ENCODE data around the gene HOMER3.

HOMER3 gene

DNA sequence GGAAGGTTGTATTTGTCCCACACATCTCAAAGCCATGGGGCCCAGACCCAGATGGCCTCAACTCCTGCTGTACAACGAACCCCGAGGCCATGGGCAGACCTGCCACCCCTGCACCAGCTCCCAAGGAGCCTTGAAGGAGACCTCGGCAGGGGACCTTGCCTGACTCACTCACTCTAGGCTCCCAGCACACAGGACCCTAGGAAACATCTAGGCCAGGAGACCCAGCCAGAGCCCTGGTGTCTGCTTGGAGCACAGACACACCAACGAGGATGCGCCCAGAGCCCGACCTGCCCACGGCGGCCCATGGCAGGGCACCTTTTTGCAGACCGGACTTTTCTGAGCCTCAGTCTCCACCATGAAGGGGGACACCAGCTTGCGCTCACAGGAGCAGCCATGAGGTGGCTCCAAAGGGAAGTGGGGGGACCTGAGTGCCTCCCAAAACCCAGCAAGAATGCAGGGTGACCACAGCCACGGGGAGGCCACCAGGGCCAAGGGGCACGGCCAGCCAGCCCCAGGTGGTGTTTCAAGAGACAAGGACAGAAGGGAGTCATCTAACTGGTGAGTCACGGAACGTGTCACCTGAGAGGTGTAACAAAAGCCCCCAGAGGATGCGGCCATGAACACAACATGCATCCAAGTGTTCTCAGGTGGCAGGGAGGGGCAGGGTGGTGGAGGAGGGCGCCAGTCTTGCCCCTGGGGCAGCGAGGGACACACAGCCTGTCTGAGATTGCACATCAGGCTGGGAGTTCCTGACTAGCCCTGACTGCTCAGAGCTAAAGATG lies 40.1 kb downstream of the HOMER3 start:
- peak; percentile 63 for DNase-seq (ENCODE audit: low spot score)

DNA sequence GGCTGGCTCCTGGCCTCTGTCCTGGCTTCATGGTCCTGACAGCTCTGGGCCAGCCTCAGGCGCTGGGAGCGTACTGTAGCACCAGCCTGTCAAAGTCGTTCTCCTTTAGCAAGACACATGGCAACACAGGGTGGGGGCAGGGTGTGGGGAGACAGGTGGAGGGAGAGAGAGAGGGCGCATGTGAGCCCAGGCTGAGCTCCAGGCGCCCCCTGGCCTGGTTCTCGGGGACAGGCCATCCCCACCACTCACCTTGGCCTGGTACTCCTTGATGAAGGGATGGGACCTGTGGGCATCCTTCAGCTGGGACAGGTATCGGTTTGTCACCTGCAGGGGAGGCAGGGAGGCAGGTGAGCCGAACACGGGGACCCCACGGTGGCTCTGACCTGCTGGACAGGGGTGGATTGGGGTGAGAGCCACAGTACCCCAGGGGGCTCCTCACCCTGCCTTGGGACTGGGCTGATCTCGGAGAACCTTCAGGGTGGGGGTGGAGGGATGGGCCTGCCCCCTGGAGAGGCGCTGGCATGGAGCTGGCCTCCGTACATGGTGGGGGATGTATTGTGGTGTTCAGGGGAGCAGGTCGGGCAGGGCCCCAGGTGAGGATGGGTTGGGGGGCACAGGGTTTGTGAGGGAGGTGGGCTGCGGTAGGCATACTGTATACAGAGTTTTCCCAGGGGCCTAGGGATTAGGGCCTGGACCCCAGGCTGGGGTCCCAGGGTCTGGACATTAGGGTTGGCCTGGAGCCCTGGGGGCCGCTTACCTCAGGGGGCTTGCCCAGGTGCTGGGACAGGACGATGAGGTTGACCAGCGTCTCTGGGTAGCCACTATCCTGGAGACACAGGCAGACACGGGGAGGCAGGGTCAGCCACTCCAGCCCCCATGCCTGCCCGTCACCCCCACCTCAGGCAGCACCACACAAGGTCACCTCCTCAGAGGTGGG lies 41.1 kb downstream of the HOMER3 start:
- peak; percentile 56 for DNase-seq (ENCODE audit: low spot score)

DNA sequence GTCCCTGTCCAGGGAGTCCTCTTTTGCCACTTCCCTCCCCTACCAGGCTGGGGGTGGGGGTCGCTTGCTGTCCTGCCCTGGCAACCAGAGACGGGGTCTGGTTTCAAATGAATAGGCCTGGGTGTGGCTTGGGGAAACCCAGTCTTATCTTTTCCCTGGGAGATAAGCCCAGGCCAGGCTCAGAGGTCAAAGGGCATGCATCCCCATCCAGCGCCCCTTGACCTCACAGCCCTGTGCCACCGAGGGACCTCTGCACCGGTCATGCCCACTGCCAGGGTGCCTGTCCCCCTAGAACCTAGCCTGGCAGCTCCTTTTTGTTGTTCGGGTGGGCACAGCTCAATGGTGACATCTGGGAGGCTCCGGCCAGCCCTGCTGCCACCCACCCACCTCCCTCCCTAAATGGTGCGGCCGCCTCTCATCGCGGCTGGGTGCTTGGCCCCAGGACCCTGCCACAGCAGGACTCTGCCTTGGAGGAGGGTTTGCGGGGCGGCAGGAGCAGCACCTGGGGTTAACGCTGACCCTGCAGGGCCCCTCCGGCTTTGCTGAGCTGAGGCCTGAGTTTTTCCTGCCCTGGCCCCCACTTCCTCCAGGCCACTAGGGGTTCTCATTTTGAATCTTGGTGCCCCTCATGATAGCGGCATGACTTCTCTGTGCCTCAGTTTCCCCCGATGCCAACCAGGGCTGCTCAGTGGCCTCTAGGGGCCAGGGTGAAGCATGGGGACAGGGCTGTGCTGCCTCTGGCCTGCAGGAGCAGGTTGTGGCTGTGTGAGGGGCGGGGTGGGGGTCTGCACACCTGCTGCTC lies 42.2 kb downstream of the HOMER3 start:
- DNase-seq (ENCODE audit: low spot score): no peak

DNA sequence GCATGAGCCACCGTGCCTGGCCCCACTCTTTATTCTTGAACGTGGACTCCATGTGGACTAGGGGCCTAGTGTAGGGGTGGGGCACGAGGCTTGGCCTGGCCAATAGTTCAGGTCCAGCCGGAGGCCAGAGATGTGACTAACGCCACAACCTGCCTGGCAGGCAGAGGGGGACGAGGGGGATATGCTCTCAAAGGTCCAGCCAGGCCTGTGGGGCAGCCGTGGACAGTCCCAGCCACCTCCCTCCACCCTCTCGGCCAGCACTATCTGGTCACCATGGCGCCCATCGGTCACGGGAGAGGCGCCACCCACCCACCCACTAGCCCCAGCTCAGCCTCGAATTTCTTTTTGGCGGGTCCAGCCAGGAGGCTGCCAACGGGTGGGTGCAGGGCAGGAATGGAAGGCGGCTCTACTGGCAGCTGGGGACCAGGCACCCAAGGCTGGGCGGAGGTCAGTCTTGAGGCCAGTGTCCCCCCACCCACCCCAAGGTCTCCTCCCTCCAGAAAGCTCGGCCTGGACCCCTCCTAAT lies 42.9 kb downstream of the HOMER3 start:
- DNase-seq (ENCODE audit: low spot score): peak; percentile 67

DNA sequence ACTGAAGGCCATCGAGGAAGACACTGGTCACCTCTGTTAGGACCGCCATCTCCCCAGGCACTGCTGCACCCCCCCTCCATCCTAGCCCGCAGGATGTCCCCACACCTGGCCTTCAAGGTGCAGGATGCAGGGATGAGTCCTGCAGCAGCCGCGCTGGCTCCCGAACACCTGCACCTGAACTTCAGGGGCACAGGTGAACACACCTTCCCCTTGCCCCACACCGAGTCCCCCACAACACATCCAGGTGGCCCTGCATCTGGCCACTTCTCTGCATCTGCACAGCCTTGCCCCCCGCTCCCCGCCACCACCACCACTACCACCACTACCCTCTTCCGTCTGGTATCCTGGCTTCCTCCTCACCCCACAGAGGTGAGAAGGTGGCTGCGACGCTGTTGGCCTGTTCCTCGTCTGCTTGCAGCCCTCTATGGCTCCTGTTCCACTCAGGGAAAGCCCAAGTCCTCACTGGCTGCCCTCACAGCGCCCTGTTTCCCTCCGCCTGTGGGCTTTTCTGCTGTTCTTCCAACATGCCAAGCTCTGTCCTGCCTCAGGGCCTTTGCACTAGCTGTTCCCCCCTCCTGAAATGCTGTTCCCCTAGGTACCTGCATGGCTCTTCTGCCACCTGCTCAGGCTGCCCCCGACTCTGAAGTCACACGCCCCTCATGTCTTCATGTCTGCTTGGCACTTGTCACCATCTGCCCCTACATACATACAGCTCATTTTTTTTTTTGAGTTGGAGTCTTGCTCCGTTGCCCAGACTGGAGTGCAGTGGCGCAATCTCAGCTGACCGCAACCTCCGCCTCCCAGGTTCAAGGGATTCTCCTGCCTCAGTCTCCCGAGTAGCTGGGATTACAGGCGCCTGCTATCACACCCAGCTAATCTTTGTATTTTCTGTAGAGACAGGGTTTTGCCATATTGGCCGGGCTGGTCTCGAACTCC lies 43.7 kb downstream of the HOMER3 start:
- peak; percentile 59 for DNase-seq (ENCODE audit: low spot score)

DNA sequence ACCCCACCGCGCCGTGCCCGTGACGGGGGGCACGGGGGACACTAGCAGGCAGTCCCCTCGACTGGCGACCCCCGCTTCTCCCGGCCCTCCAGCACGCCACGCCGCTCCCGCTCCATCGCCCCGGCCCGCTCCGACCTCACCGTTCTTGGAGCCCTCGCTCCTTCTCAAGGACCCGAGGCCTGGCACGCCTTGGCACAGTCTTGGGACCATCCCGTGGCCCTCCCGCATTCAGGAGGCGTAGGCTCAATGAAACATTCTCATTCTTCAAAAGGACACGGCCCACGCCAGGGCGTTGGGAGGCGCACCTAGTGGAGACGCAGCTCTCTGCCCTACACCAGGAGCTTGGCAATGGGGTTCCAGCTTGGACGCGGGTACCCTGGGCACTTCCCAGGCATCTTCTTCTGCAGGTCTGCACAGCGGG lies 44.6 kb downstream of the HOMER3 start:
- no peak for DNase-seq (ENCODE audit: low spot score)

DNA sequence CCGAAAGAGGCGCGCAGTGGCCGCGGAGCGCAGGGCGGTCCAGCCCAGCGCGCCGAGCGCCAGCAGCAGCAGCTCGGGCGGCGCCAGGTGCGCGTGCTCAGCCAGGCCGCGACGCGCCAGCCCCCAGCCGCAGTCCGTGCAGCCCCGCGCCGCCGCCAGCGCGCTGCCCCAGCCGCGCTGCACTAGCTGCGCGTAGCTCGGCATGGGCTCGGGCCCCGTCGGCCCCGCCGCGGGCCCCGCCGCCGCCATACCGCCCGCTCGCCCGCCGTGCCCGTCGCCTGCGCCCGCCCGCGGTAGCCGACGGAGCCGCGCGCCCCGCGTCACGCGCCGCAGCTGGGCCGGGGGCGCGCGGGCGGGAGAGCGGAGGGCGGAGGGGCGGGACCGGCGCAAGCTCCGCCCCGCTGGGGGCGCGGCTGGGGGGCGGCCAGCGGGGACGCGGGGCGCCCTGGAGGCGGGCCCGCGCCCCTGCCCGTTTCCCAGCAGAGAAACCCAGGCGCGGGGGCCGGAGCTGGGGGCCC lies 45.1 kb downstream of the HOMER3 start, which contains the start of gene CERS1:
CERS1 (minus strand) TSS at position 335 of the 518 bp plus-strand sequence; CDS start at position 249, 86 bp downstream.
- peak; percentile 66 for DNase-seq (ENCODE audit: low spot score)

DNA sequence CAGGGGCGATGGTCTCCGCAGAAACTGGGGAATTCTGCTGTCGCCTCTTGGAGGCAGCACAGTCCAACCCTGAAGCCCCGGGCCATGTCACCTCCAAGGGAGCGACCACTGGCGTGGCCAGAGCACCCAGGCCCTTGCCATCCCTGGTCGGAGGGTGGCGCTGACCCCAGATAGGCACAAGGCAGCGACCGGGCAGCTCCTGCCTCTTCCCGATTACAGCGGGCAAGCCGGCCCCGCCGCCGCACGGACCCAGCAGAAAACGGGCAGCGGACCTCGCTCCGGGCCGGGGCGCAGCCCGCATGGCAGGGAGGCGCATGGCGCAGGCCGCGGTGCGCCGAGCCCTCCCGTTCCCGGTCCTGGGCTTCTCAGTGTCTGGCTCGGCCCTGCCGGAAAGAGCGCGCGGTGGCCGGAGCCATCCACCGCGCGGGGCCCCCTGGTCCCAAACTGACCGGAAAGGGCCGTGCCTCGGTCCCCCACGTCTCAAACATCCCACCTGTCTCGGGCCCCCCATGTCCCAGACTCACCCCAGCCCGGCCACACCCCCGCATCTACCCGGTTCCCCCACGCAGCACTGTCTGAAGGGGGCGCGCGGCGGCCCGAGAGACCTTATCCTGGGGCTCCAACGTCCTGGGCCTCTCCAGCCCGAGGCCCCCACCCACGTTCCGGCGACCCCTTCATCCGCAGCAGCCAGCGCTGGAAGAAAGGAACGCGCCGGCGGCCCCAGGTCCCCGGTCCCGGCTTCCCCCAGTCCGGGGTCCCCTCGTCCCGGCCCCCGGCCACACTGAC lies 45.8 kb downstream of the HOMER3 start:
- DNase-seq (ENCODE audit: low spot score): peak; percentile 70

DNA sequence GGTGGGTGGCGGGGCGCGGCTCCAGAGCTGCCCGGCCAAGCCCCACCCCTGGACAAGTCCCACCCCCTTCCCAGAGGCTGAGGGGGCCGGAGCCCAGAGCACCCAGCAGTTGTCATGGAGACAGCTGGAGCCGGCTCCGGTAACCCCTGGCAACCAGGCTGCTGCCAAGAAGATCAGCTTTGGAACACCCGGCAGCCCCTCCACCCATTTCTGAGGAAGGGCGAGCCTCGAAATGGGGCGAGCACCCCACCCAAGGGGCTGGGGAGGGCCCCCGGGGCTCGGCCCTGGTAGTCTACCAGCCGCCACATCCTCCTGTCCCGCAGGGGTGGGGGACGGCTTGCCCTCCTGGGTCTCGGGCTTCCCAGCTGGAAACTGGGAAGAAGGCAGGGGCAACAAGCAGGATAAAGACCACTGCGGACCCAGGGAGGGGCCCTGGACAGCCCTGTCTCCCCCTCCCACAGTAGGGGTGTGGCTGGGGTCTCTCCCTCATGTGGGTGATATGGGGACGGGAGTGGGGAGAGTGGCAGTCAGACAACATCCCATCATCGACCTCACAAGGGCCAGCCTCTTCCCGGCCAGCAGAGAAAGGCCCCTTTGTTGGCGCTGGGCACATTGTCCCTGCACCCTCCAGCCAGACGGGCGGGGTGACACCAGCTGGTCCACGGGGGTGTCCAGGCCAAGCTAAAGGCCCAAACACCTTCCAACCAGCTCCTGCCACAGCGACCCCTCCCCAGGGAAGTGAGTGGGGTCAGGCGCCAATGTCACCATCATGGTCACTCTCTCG lies 46.6 kb downstream of the HOMER3 start:
- DNase-seq (ENCODE audit: low spot score): peak; percentile 86

DNA sequence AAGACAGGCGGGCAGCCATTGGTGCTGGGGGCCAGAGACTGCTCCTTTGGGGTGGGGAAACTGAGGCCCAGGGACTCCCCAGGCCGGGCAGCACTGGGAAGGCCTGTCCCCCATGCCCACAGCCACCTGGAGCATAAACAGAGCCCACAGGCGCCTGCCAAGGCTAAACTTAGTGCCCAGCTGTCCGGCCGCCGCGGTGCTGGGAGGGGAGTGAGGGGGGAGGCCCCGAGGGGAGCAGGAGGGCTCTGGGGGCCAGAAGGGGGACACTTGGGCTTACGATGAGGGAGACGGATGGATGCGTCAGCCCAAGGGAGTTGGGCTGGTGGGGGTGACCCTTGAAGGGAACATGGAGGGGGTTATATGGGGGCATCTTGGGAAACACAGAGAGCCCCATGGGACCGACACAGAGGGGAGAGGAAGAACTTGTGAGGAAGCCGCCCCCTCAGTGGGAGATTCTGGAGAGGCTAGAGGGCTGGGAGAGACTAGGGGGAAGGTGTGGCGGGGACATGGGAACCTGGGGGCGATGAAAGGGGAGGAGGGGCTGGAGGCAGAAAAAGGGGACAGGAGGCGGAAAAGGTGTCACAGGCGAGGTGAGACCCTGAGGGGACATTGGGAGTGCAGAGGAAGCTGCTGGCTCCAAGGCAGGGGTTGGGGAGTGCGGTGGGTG lies 47.3 kb downstream of the HOMER3 start:
- DNase-seq (ENCODE audit: low spot score): no peak

DNA sequence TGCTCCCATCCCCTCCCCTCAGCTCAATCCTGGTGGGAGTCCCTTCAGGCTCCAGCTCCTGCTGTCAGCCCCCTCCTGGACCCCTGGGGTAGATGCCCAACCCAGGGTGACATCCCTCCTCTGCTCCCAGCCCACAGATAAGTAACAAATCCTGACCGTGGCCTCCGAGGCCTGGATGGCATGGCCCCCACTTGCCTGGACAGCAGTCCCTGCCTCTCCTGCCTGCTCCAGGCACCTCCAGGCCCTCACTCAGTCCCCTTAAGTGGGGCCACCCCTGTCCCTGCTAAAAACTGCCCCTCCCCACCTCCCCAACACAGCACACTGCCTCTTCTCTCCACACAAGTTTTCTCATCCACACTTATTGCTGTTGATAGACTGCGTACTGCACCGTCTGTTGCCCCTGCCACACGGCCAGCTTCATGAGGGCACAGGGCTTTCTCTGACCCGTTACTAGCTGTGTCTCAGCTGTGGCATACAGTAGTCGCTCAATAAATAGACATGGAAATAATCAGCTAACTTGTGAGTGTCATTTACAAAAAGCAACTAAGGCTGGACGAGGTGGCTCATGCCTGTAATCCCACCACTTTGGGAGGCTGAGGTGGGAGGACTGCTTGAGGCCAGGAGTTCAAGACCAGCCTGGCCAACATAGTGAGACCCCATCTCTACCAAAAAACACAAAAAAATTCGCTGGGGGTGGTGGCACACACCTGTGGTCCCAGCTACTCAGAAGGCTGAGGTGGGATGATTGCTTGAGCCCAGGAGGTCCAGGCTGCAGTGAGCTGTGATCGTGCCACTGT lies 50.9 kb downstream of the HOMER3 start:
- DNase-seq (ENCODE audit: low spot score): no peak

DNA sequence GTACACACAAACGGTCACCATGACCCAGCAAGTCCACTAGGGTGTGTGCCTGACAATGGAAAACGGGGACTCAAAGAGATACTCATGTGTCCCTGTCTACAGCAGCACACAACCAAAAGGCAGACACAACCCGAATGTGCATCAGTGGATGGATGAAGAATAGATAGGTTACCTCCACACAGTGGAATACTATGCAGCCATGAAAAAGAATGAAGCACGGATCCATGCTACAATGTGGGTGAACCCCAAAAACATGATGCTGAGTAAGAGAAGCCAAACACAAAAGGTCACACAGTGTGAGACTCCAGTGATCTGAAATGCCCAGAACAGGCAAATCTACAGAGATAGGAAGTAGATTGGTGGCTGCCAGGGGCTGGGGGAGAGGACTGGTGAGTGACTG lies 54.0 kb downstream of the HOMER3 start:
- no peak for DNase-seq (ENCODE audit: low spot score)

DNA sequence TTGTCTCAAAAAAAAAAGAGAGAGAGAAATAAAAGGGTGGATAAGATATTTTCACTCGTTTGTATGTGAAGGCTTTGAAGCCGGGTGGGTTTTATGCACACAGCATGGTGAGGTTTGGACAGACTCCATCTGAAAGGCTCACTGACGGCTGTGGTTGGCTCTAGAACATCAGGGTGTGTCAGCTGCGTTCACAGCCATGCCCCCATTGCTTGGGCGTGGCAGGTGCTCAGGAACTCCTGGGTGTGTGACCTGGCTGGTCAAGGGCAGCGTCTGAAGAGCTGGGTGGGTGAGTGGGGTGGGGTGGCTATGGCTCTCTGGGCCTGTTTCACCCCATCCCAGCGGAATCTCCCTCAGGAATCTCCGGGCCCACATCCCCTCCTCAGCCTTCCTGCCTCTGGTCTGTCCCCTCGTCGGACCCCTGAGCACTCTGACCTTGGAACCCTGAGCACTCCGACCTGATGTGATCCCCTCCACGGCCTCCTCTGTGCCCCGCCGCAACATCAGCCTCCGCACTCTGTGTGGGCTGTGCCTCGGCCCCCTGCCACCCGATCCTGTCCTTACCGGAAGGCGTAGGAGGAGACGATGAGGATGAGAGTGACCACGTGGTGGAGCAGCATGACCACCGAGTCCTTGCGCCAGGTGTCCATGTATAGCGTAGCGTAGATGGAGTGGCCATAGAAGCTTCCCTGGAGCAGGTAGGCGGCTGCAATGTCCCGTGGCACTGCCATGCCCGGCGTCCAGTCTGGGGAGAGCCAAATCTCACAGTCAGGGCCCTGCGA lies 57.3 kb downstream of the HOMER3 start:
- no peak for DNase-seq (ENCODE audit: low spot score)

DNA sequence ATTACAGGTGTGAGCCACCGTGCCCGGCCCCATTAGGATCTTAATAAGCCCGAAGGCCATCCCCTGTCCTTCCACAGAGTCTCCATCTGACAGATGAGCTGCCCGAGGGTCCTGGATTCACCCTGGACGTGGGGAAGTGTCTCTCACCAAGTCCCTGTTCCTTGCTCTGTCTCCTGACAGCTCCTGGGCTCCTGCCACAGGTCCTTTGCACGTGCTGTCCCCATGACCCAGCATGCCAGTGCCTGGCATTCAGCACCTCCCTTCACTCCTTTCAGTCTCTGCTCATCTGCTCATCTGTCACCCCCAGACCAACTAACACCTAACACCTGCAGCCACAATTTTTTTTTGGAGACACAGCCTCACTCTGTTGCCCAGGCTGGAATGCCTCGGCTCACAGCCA lies 59.5 kb downstream of the HOMER3 start:
- no peak for DNase-seq (ENCODE audit: low spot score)

DNA sequence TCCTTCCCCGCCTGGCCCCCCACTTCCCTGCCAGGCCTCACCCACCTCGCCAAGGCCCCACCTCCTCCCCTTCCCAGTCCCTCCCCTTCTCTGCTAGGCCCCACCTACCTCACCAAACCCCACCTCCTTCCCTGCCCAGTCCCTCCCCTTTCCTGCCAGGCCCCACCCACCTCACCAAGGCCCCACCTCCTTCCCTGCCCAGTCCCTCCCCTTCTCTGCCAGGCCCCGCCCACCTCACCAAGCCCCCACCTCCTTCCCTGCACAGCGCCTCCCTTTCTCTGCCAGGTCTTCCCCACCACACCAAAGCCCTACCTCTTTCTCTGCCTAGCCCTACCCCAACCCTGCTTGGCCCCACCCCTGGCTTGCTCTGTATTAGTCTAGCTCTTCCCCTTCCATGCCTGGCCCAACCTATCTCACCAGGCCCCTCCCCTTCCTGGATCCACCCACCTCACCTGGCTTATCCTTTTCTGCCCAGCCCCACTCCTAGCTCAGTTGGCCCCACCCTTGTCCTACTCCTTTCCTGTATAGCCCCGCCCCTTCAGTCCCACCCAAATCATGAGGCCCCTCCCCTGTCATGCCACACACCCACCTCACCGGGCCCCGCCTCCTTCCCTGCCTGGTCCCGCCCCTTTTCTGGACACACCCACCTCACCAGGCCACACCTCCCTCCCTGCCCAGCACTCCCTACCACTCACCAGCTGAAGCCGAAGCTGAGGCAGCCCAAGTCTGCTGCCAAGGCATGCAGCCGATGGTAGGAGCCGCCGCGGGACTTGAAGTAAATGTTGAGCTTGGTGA lies 61.2 kb downstream of the HOMER3 start:
- no peak for DNase-seq (ENCODE audit: low spot score)

Data from left forelimb (tissue), 1 donor.